H1 (cell line): ENCODE measurements around the gene FRY.

Experiments used
- ATF2 ChIP-seq: IDR thresholded peaks from 2 replicates; pipeline ENCODE4 v1.6.1; 2012; ENCODE audit warnings: low read length, inconsistent platforms
- CHD7 ChIP-seq: fragments of 300-600 bp; sonication (generic); IDR thresholded peaks from 2 replicates; pipeline ENCODE4 v1.7.1; 2012; ENCODE audit warnings: low read length, moderate library complexity, mild to moderate bottlenecking, inconsistent platforms; ENCODE audit not compliant: insufficient replicate concordance
- CTCF ChIP-seq, 3 experiments: IDR thresholded peaks; 1 replicate in 2 of 3; 2 replicates in 1 of 3; pipeline versions ENCODE4 v1.5.1 to v1.6.1; 2011; ENCODE audit warnings: low read length in 3 of 3, mild to moderate bottlenecking in 3 of 3, inconsistent platforms in 2 of 3, low read depth in 1 of 3, moderate library complexity in 1 of 3; ENCODE audit not compliant: insufficient read depth in 1 of 3; ENCODE audit errors: control extremely low read depth in 1 of 3
- EP300 ChIP-seq, 2 experiments: IDR thresholded peaks; 1 replicate in 1 of 2; 2 replicates in 1 of 2; pipeline ENCODE4 v1.6.1; 2011 to 2012; ENCODE audit warnings: low read depth in 2 of 2, low read length in 2 of 2, mild to moderate bottlenecking in 2 of 2, borderline replicate concordance in 1 of 2, inconsistent platforms in 1 of 2, moderate library complexity in 1 of 2
- EZH2 ChIP-seq: fragments of 200-600 bp; sonication (generic); IDR thresholded peaks from 2 replicates; pipeline ENCODE4 v1.7.1; 2012; ENCODE audit warnings: low read depth, mild to moderate bottlenecking, moderate library complexity, low read length, inconsistent platforms; ENCODE audit not compliant: severe bottlenecking

GRCh38 chr13:32086791-32087441, 55.3 kb downstream of the FRY start:
- TF ChIP-seq CTCF (IDR thresholded peaks at IDR 0.05; ENCODE audit: control extremely low read depth in 1 of 3, insufficient read depth in 1 of 3, low read depth in 1 of 3, low read length in 3 of 3) = no peak
- TF ChIP-seq ATF2 = no peak
- no peak for TF ChIP-seq EP300 (IDR thresholded peaks at IDR 0.05; ENCODE audit: borderline replicate concordance in 1 of 2, low read depth in 2 of 2, low read length in 2 of 2)
- no peak for TF ChIP-seq CHD7
- TF ChIP-seq EZH2 = no peak
